ENCODE results near the gene CHRNA3.

The CHRNA3 gene

GRCh38 chr15:78550815-78551214, 70.0 kb downstream of the CHRNA3 start:
- DNase-seq: no peak

GRCh38 chr15:78550194-78550593, 70.6 kb downstream of the CHRNA3 start:
- DNase-seq: no peak

Measured in stimulated activated CD4-positive, alpha-beta T cell treated with anti-CD3 and anti-CD28 coated beads, Interleukin-12 subunit alpha, Interleukin-12 subunit beta, amount 100 ng/mL, for 4 hours (primary cell).